GM18951 (cell line): Measurements from ENCODE around the gene MRPS11.
"Not testable (repeated sequence)": the region's sequence is repeated elsewhere in the genome, so short reads cannot be mapped to it uniquely, and the experiment has no call there.

Experiments
- POLR2A ChIP-seq: IDR thresholded peaks from 4 replicates; pipeline ENCODE4 v1.6.1; 2011; ENCODE audit warnings: mild to moderate bottlenecking; ENCODE audit not compliant: insufficient read length, insufficient read depth; ENCODE audit errors: extremely low read depth
- in situ Hi-C: fragments of 300-500 bp; cut with MboI; formaldehyde crosslinking; loops from one replicate; pipeline ENCODE4 v1.12.0; 2022; ENCODE audit warnings: low sequenced_read_pairs, mixed read lengths, inconsistent platforms; ENCODE audit not compliant: unreplicated experiment

MRPS11 gene

GRCh38 chr15:88470625-88471372 is 3.3 kb downstream of the MRPS11 start:
- in situ Hi-C loops: no loop called here
- no peak for TF ChIP-seq POLR2A

- TF ChIP-seq POLR2A: no peak
- in situ Hi-C loops: no loop called here
Observed at GRCh38 chr15:88472225-88472624, 4.7 kb downstream of the MRPS11 start.

GRCh38 chr15:88473661-88474293 is 6.3 kb downstream of the MRPS11 start:
- in situ Hi-C loops: not testable (repeated sequence)

GRCh38 chr15:88476635-88477060 is 9.1 kb downstream of the MRPS11 start:
- in situ Hi-C loops: no loop called here
- no peak for TF ChIP-seq POLR2A

- no peak for TF ChIP-seq POLR2A
- in situ Hi-C loops: no loop called here
Observed at GRCh38 chr15:88477126-88477525, 9.6 kb downstream of the MRPS11 start.

- no peak for TF ChIP-seq POLR2A
- in situ Hi-C loops: no loop called here
Observed at GRCh38 chr15:88477904-88478303, 10.4 kb downstream of the MRPS11 start.

GRCh38 chr15:88479169-88479568 is 11.7 kb downstream of the MRPS11 start:
- no peak for TF ChIP-seq POLR2A
- in situ Hi-C loops: no loop called here

GRCh38 chr15:88480981-88481380 is 13.5 kb downstream of the MRPS11 start:
- in situ Hi-C loops: no loop called here

GRCh38 chr15:88482263-88482662 is 14.8 kb downstream of the MRPS11 start:
- no peak for TF ChIP-seq POLR2A
- in situ Hi-C loops: no loop called here

More at GRCh38 chr15:88480981-88481380, 13.5 kb downstream of the MRPS11 start:
- no peak for TF ChIP-seq POLR2A

- TF ChIP-seq POLR2A: no peak
- in situ Hi-C loops: no loop called here
Observed at GRCh38 chr15:88484682-88485331, 17.3 kb downstream of the MRPS11 start.

GRCh38 chr15:88487178-88487795 is 19.8 kb downstream of the MRPS11 start:
- in situ Hi-C loops: no loop called here
- TF ChIP-seq POLR2A: no peak

- in situ Hi-C loops: no loop called here
Observed at GRCh38 chr15:88487796-88488523, 20.5 kb downstream of the MRPS11 start.

GRCh38 chr15:88489321-88489720 is 21.8 kb downstream of the MRPS11 start:
- no peak for TF ChIP-seq POLR2A
- in situ Hi-C loops: no loop called here

More at GRCh38 chr15:88487796-88488523, 20.5 kb downstream of the MRPS11 start:
- no peak for TF ChIP-seq POLR2A
